NT2/D1 (cell line): ENCODE results near the gene APOO.

ENCODE experiments used
- SUZ12 ChIP-seq: IDR thresholded peaks from 2 replicates; pipeline ENCODE4 v1.6.1; 2011; ENCODE audit not compliant: insufficient read length, insufficient read depth; ENCODE audit errors: extremely low read depth
- YY1 ChIP-seq: IDR thresholded peaks from 2 replicates; pipeline ENCODE4 v1.6.1; 2011; ENCODE audit not compliant: insufficient read length, insufficient read depth
- ZNF274 ChIP-seq: IDR thresholded peaks from 2 replicates; pipeline ENCODE4 v1.6.1; 2011; ENCODE audit warnings: mild to moderate bottlenecking, low read depth, low read length

- TF ChIP-seq ZNF274 = no peak
- TF ChIP-seq SUZ12 = no peak
- TF ChIP-seq YY1 = no peak
These were observed 68.8 kb downstream of the APOO start for GRCh38 chrX:23838953-23839352.
